H1 (cell line): ENCODE results near the gene COL21A1. TPM values are rescaled to one million over a fixed set of nuclear protein-coding genes. Genes with fewer than 3 reads are reported as not detected.

Experiments
- CBX5 ChIP-seq: fragments of 300-800, 300-1000 bp; sonication (generic); IDR thresholded peaks from 2 replicates; pipeline ENCODE4 v1.7.1; 2016; ENCODE audit warnings: antibody characterized with exemption, low read length, low read depth
- CHD2 ChIP-seq: IDR thresholded peaks from 2 replicates; pipeline ENCODE4 v1.6.1; 2012; ENCODE audit warnings: low read length, improper control_type of control experiment
- CTBP2 ChIP-seq: IDR thresholded peaks from 2 replicates; pipeline ENCODE4 v1.7.0; 2011; ENCODE audit warnings: borderline replicate concordance, mild to moderate bottlenecking, moderate library complexity, mixed read lengths, low read length; ENCODE audit not compliant: insufficient read depth, insufficient read length
- EGR1 ChIP-seq: IDR thresholded peaks from 2 replicates; pipeline ENCODE4 v1.6.1; 2011; ENCODE audit warnings: low read depth, low read length, borderline replicate concordance
- EZH2 ChIP-seq: fragments of 200-600 bp; sonication (generic); IDR thresholded peaks from 2 replicates; pipeline ENCODE4 v1.7.1; 2012; ENCODE audit warnings: low read depth, mild to moderate bottlenecking, moderate library complexity, low read length, inconsistent platforms; ENCODE audit not compliant: severe bottlenecking
- HDAC2 ChIP-seq, 2 experiments: fragments of 300-600 bp in 1 of 2; sonication (generic) in 1 of 2; IDR thresholded peaks; 2 replicates each; pipeline ENCODE4 v1.6.1; 2011 to 2012; ENCODE audit warnings: low read depth in 2 of 2, low read length in 2 of 2, mild to moderate bottlenecking in 2 of 2, moderate library complexity in 2 of 2, borderline replicate concordance in 1 of 2, inconsistent platforms in 1 of 2
- KDM1A ChIP-seq: fragments of 200-600, 300-600 bp; sonication (generic); IDR thresholded peaks from 2 replicates; pipeline ENCODE4 v1.7.1; 2016; ENCODE audit warnings: mild to moderate bottlenecking, low read length, borderline replicate concordance
- RNF2 ChIP-seq: fragments of 200-900, 300-1000 bp; sonication (generic); IDR thresholded peaks from 2 replicates; pipeline ENCODE4 v1.7.1; 2016; ENCODE audit warnings: borderline replicate concordance, low read depth, mild to moderate bottlenecking, antibody characterized with exemption, low read length; ENCODE audit not compliant: poor library complexity, severe bottlenecking; ENCODE audit errors: missing control alignments
- SIRT6 ChIP-seq: IDR thresholded peaks from one replicate; pipeline ENCODE4 v1.7.1; 2012; ENCODE audit warnings: low read length, inconsistent platforms
- SP2 ChIP-seq: IDR thresholded peaks from 2 replicates; pipeline ENCODE4 v1.6.1; 2012; ENCODE audit warnings: mild to moderate bottlenecking, low read length, inconsistent platforms
- SRF ChIP-seq: IDR thresholded peaks from 2 replicates; pipeline ENCODE4 v1.6.1; 2011; ENCODE audit warnings: mild to moderate bottlenecking, low read depth, low read length, moderate library complexity
- TAF1 ChIP-seq: IDR thresholded peaks from 2 replicates; pipeline ENCODE4 v1.6.1; 2011; ENCODE audit warnings: mild to moderate bottlenecking, low read depth, low read length
- ZNF274 ChIP-seq: IDR thresholded peaks from 2 replicates; pipeline ENCODE4 v1.7.0; 2012; ENCODE audit warnings: low read length, borderline replicate concordance; ENCODE audit errors: extremely low read depth
- polyA plus RNA-seq, 7 experiments: library from polyadenylated mRNA; depleted of rRNA in 3 of 7; stranded (reverse) in 5 of 7; unstranded in 2 of 7; fragments of >200 nt in 5 of 7; fragments of 200-250 nt in 2 of 7; gene quantifications; 1 replicate in 5 of 7; 2 replicates in 1 of 7; 4 replicates in 1 of 7; pipeline versions ENCODE4 v1.2.1 to v1.2.3, GENCODE V29; 2011 to 2013; ENCODE audit warnings: missing spikeins in 2 of 7, mixed read lengths in 2 of 7
- total RNA-seq: library from RNA; stranded (reverse); fragmentation: NEBNext Ultra II Directional; extraction: Animal tissue kit (Norgen Biotek cat#: 25700); gene quantifications from 2 replicates; pipeline ENCODE4 v1.2.1, GENCODE V29; 2021

COL21A1 gene
- total and polyA plus RNA-seq, 2 of the 8 experiments (the other 6 are each of a cell fraction or from before 2014, with no cell fraction given), result 1.6 to 3.4 TPM

- TF ChIP-seq CTBP2, result no peak
- TF ChIP-seq TAF1, result peak; percentile 50; the same call in 1 of the 2 replicates
- TF ChIP-seq RNF2, result no peak
- TF ChIP-seq CBX5, result no peak
- TF ChIP-seq ZNF274, result no peak
- TF ChIP-seq EZH2, result no peak
- peak in 1 of 2 experiments; percentile 90; a peak in 3 of 4 replicates for TF ChIP-seq HDAC2 (IDR thresholded peaks at IDR 0.05; ENCODE audit: borderline replicate concordance in 1 of 2, low read depth in 2 of 2, low read length in 2 of 2)
- TF ChIP-seq KDM1A, result no peak
- TF ChIP-seq CHD2, result no peak
- TF ChIP-seq SIRT6, result no peak
- no peak for TF ChIP-seq SRF
- TF ChIP-seq EGR1, result no peak
- TF ChIP-seq SP2, result no peak
Measured at GRCh38 chr6:56246881-56247653, at the start of gene COL21A1 (continued).
